GM12874 (cell line): Measurements from ENCODE around the gene MCTP2.

Source experiments
- CTCF ChIP-seq: IDR thresholded peaks from 2 replicates; pipeline ENCODE4 v1.5.1; 2011; ENCODE audit warnings: low read depth, mild to moderate bottlenecking, control low read depth, low read length, moderate library complexity; ENCODE audit not compliant: insufficient read depth

Gene MCTP2

DNA sequence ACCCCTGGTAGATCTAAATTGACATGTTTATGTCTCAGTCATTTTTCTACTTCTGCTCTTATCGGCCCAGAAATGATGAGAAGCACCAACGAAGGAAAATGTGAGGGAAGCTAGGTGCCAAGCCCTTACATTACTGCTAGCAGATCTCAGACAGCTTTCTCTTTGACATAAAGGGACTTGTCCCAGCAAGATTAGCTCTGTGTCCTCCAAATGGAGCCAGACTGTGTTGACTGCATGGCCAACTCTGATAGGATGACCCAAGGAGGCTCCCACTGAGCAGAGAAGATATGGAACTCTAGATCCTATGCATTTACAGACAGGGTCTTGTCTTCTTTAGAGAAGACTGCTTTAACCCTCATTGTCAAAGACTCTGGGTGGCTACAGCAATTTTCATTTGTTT lies 2.8 kb upstream of the MCTP2 start:
- no peak for TF ChIP-seq CTCF

- no peak for TF ChIP-seq CTCF
Measured at GRCh38 chr15:94229591-94230369, 1.6 kb upstream of the MCTP2 start.

DNA sequence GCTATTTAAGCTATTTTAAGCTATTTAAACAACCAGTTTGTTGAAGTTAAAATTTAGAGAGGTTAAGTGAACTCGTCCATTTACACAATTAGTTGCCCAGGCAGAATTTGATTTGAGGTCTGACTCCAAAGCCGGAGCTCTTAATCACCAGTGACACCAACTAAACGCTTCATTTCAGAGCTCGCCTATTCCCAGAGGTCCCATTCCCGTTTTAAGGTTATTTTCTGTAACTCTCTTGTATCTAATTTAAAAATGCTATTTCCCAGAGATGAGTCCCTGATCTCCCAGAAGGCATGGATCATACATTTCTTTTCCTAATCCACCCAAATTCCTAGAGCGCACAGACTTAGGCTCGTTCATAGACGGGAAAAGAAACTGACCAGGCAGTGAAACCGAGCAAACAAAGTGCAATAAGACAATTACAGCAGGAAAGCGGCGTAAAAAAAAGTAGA lies 904 bp upstream of the MCTP2 start:
- no peak for TF ChIP-seq CTCF

GRCh38 chr15:94231723-94232468 lies 535 bp downstream of the MCTP2 start:
- TF ChIP-seq CTCF: no peak

DNA sequence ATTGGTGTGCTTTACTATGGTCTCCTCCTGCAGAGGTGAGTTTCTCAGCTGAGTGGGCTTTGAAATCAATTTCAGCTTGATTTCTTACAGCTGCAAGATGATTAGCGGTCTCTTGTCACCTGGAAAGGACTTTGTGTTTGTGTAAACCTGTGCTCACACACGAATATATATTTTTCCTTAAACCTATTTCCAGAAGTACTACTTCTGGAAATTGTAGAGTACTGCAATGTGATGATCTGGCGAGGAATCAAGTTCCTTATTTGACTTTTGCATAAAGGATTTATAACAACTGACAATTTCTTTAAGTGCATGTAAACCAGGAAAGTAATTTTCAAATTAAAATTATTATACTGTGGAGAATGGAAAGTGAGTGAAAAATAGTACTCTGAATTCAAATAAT lies 2.1 kb downstream of the MCTP2 start:
- no peak for TF ChIP-seq CTCF

- no peak for TF ChIP-seq CTCF
Measured at GRCh38 chr15:94234300-94234699, 2.9 kb downstream of the MCTP2 start.

DNA sequence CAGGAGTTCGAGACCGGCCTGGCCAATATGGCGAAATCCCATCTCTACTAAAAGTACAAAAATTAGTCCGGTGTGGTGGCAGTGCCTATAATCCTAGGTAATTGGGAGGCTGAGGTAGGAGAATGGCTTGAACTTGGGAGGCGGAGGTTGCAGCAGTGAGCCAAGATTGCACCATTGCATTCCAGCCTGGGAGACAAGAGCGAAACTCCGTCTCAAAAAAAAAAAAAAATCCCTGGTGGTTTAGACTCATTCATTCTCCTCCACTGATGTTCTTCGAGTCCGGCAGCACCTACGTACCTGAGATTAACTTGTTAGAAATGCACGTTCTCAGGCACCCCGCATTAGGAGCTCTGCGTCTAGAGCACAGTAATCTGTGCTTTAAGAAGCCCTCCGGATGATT lies 3.7 kb downstream of the MCTP2 start:
- no peak for TF ChIP-seq CTCF
